Measurements from ENCODE around the gene H2BK1.

The H2BK1 gene

DNA sequence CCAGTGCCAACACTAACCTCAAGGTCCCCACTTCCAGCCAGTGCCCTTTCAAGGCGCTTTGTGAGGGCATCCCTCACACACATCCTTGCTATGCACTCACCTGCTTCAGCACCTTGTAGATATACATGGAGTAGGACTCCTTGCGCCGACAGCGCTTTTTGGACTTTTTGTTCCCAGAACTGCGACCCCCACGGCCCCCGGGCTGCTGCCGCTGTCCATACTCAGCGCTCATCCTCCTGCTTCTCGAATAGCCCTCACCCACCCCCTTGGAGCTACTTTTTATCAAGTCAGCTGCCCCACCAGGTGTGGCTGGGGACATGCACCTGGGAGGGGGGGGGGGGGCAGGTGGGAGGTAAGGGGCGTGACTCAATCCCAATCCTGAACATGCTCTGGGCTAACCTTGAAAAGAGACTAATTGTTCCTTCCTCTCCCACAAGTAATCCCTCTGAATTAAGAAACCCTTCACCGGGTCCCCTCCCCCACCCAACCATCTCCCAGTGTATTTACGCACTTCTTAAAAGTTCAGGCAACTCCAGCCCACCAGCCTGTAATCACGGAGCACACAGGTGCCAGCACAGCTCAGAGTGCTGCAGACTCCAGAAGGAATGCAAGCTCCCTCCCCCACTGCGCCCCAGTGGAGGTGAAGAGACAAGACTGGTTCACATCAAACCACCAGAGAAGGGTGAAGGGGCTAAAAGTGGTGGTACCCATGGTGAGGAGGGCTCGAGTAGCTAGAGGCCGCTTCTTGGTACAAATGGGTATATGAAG lies at the start of gene H2BK1:
Gene H2BK1, minus strand, starts transcription at position 402 of the 768 bp plus-strand sequence. Its CDS starts 170 bp downstream, at position 232.
- FAIRE-seq = no peak

DNA sequence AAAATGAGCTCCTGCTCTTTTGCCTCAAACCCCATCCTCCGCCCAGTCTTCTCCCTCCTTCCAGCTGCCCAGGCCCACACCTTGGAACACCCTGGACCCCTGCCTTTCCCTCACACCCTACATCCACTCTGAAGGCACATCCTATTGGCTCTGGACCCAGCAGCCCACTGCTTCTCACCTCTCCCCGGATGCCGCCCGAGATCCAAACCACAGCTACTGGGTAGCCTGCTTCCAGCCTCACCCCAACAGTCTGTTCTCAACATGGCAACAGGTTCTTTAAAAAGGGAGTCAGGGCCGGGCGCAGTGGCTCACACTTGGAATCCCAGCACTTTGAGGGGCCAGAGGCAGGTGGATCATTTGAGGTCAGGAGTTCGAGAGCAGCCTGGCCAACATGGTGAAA lies 47.7 kb upstream of the H2BK1 start:
- no peak for FAIRE-seq

DNA sequence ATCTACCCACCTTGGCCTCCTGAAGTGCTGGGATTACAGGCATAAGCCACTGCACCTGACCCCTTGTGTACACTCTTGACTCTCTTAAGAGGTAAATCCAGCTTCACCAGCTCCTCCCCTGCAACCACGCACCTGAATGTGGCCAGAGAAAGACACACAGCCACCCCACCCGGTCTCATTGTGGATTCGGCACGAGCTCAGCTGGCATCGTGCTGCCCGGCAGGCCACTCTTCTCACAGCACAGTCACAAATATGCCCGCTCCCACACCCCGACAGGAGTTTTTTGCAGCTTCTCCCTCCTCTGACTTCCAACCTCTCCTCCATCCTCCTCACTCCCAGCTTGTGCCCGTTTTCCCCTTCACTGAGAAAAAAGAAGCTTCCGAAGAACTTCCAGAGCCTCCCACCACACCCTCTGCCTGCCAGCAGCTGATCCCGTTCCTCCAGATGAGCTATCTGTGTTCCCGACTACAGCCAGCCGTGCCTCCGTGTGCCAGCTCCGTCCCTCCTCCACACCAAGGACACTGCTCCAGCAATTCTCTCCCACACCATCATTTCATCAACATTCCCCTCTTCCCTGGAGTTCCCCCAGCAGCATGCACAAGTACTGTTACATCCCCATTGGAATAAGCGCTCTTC lies 46.2 kb upstream of the H2BK1 start:
- no peak for FAIRE-seq

DNA sequence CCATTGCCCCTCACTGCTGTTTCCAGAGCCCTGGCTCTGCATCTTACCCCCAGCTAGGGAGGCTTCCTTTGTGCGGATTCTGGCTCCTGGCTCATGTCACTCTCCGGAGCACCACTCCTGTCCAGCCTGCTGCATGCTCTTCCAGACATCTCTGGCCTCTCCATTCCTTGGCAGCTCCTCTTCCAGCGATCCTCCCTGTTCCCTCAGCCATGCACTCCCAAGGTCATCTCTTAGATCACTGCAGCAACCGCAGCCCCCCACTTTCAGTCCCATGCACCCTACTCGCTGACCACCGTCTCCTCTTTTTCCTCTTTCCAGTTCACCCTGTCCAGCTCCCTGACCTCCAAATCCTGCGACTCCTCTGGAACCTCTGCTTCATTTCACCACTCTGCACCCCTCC lies 45.1 kb upstream of the H2BK1 start:
- FAIRE-seq = no peak

DNA sequence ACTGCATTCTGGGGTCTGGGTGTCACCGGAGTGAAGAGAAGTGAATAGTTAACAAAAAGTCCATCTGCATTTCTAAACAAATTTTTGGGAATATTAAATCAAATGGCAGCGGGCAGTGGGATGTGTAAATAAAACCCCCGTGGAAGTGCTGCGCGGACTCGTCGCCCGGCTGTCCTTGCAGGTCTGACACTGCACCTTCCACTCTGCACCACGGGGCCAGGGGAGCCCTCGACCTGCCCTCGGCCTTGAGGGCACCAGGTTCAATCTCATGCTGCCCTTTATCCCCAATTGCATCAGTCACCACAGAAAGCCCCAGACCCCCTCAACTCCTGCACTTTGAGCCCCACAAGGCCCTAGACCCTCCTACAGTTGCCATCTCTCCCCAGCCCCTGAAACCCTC lies 44.6 kb upstream of the H2BK1 start:
- no peak for FAIRE-seq

GRCh38 chr7:151254316-151254715 lies 44.0 kb upstream of the H2BK1 start:
- no peak for FAIRE-seq

DNA sequence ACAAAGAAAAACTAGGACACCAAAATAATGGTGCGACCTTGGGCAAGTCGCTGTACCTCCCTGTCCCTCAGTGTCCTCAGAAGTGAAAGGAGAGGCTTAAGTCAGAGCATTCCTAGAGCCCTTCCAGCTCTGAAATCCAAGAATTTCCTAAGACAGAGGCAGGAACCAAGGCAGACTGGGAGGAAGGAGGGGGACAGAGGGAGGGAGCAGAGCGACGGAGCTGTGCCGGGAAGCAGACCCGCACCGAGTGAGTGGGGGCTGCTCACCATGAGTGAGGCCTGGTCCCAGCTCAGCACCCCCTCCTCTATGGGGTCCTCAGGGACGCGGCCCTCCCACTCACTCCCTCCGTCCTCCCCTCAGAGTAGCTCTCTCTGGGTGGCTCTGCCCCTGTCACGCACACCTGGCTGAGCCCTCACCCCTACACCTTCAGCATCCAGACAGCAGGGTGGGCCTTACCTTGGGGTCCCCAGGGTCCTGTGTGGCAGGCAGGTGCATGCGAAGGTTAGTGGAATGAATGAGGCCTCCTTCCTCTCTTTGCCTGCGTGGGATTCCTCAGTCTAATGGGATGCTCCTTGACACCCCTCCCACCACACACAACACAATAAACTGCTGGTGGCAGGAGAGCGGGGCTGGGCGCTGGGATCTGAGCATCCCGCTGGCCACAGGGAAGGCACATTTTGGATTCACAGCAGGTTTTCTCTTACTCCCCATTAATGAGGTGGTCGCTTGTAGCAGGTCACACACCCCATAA lies 42.8 kb upstream of the H2BK1 start:
- no peak for FAIRE-seq

DNA sequence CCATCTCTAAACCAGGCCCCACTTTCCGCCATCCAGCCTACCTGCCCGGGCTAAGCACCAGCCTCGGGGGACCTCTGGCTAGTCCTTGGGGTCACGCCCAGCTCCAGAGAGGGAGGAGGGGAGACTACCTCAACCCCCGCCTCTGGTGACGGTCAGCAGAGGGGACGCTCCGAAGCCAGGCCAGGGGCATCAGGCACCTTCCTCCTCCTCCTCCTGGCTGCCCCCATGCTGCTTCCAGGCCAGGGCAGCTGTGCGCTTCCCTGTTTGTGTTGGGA lies 42.2 kb upstream of the H2BK1 start:
- FAIRE-seq = no peak

DNA sequence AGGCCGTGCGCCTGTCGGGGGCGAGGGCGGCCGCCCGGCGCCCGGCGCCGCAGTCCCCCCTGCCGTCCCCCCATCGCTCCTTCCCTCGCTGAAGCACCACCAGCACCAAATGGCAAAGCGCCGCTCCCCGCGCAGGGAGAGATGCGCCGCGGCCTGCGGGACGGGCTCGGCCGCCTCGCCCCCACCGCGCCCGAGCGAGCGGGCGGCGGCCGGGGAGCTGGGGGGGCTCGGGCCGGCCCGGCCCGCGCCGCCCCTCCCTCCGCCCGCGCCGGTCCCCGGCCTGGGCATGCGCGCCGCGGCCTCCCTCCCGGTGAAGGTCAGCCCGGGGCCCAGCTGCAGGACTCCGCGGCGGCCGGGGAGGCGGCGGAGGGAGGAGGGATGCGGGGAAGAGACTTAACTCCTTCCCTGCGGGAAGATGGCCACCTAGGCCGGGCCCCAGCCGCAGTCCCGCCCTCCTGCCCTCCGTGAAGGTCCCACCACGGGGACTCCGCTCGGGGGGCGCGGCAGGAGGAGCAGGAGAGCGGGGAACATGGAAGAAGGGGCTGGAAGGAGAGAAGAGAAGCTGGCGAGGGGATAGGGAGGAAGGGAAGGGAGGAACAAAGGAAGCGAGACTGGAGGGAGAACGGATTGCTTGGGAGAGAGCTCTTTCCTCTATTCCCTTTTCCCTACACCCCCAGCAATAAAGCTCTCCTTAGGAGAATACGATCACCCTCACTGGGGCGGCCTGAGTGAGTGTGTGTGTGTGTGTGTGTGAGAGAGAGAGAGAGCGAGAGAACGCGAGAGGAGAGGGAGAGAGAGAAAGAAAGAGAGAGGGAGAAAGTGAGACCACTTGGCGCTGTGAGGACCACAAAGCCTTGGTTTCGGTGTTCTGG lies 41.6 kb upstream of the H2BK1 start:
- FAIRE-seq = no peak

- FAIRE-seq = no peak
Observed at GRCh38 chr7:151251328-151251688, 41.0 kb upstream of the H2BK1 start.

- no peak for FAIRE-seq
Observed at GRCh38 chr7:151250181-151251132, 40.2 kb upstream of the H2BK1 start.

DNA sequence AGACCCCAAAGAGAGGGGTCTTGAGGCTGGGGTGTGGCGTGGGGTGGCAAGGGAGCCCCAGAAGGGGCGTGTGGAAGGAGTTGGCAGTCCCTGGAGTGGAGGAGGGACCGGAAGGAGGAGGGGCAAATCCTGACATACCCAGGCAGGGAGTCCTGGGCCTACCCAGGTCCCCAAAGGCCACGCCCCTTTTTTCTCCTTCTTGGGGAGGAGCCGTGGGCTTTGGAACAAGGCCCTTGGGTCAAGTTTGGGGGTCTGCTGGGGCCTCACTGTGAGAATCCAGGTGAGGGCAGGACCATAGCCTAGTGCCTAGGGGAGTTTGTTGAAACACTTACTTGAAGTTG lies 39.4 kb upstream of the H2BK1 start:
- FAIRE-seq = no peak

DNA sequence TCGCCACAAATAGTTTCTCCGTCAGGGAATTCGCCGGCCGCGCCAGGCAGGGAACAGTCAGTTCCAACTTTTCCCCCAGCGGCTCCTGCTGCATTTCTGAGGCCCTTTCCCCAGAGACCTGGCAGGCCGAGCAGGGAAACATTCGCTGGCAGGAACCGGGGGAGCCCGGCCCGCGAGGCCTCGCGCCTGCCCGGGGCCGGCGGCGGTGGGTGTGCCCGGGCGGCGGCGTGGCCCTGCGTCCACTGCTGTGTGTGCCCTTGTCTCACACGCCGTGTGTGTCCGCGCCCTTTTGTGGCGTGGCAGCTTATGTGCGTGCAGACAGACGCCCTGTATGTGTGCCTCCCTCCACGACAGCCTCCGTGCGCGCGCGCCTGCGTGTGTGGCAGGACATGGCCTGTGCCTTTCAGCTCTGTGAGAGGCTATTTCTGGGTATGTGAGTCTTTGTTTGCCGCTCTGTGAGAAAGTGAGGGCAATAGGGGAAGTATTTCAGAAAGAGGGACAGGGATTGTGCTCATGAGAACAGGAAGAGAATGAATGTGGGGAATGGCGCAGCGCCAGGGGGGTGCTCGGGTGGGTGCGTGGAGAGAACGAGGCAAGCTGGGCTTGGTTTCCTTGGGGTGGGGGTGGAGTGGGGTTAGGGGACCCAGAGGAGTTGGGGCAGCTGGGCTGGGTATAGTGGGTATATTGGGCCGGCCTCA lies 38.9 kb upstream of the H2BK1 start:
- no peak for FAIRE-seq

- no peak for FAIRE-seq
Observed at GRCh38 chr7:151248346-151249033, 38.2 kb upstream of the H2BK1 start, which contains the start of gene SMARCD3. Gene SMARCD3, minus strand, starts transcription at chr7:151248694. Its CDS starts 132 bp downstream, at chr7:151248562.

DNA sequence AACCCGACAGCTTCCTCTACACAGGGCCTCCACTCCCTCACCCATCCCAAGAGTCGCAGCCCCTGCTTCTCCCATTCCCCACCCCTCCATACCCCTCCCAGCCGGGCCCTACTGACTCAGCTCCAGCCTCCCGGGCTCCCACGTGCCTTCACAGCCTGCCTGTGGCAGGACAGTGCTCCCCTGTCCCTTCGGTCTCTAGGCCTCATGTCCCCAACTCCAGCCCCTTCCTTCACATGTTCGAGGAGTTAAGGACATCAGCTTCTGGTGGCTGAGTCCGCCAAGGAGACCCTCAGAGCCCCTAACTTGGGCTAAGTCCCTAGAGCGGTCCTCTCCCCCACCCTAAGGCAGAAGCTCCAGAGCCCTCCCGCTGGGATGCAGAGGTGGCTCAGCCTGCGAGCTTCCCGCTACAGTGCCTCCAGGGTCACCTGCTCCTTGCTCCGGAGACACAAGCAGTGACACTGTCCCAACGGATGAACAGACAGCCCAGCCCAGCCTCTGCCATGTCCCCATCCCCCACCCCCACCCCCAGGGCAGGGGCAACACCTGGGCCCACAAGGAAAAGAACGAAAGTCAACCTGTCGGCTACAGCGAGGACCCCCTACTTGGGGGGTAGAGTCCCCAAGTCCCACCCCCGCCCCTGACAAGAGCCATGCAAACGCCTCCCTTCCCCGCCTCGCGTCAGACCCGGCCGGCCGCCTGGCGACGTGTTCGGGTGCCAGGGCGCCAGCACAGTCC lies 37.5 kb upstream of the H2BK1 start:
- FAIRE-seq = no peak

DNA sequence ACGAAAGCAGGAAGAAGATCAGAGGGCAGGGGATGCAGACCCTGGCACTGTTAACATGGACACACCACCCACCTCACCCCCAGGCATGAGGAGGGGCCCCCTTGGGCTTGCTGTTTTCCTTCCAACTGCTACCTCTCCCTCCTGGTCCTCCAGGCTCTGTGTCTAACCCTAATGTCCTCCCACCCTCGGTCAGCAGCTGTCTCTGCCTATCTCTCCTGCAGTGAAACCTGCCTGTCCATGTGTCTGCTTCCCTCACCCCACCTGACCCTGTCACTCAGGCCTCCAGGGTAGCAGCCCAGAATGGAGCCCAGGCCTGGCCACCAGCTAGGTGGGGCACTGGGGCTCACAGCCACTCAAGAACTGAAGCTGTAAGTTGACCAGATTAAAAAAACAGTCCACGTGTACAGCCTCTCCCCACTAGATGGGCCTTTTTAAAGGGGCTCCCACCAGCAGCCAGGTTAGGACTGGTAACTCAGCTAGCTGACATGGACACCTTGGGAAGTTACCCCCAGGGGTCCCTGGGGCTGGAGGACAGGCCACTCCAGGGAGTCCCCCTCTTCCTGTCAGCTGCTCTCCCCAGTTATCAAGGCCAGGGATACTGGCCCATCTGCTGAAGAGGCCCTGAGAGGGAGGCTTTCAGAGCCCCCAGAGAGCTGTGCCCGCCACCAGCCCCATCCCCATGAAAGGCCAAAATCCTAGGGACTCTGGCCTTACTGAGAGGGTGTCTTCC lies 36.7 kb upstream of the H2BK1 start:
- no peak for FAIRE-seq

DNA sequence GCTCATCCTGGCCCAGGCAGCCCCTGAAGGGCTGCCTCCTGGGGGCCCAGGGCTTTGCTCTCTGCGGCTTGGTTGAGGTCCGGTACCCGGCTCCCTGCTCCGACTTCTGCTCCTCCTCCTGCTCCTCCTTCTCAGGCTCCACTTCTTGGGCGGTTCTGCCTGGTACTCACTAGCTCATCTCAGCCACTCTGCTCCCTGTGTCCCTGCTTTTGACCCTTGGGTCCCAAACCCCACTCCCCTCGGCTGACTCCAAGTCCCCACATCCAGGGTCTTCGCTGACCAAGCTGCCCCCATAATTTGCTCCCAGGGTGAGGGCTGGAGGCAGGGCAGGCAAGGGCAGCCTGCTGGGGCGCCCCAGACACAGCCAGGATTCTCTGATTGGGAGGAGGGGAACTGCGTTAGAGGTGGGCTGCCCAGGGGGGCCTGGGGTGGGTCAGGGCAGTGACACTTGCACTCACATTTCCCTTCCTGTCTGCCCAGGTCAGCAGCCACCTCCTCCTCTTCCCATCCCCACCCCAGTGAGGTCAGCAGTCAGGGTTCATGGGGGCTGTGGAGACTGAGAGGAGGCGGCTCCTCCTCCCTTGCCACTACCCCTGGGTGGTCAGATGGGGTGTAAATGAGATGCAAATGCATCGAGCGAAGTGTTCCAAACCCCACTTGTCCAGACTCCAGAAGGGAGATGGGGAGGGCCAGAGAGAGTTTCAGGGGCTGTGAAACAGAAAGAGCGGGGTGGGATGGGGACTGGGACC lies 36.0 kb upstream of the H2BK1 start:
- FAIRE-seq = no peak

- FAIRE-seq = no peak
Observed at GRCh38 chr7:151245360-151246101, 35.2 kb upstream of the H2BK1 start.

Measured in islet of Langerhans (tissue), 1 donor.